ENCODE results near the gene ETF1. TPM values are rescaled to one million over a fixed set of nuclear protein-coding genes. Genes with fewer than 3 reads are reported as not detected.
A peak's percentile ranks its signal among the peaks of the same experiment; 100 is the strongest.

The ETF1 gene
- total RNA-seq, 2 donors from 2014 or later = 106 to 111 TPM

- H3K4me3 Mint-ChIP-seq = peak overlapping the region; percentile 90 to 91
- DNase-seq = no peak
- no peak for ATAC-seq (replicated peaks in 1 of 2)
- H3K4me1 Mint-ChIP-seq (ENCODE audit: low read depth) = peaks cover 31% of the 10 kb centered on the region
- H3K9me3 Mint-ChIP-seq = no peaks in the 10 kb centered on the region
- H3K27me3 Mint-ChIP-seq (ENCODE audit: low read depth) = no peaks in the 10 kb centered on the region
- peaks cover 14 to 20% of the 10 kb centered on the region in 2 donors for H3K36me3 Mint-ChIP-seq (ENCODE audit: insufficient read depth in 2 of 2)
- H3K27ac Mint-ChIP-seq = peak overlapping the region; percentile 39
Measured at GRCh38 chr5:138466125-138466899, 76.7 kb downstream of the ETF1 start.

- H3K36me3 Mint-ChIP-seq (ENCODE audit: insufficient read depth in 2 of 2) = peaks cover 14 to 20% of the 10 kb centered on the region in 2 donors
- H3K9me3 Mint-ChIP-seq = no peaks in the 10 kb centered on the region
- peak within 1 kb of the TSS; percentile 91 to 94 for H3K4me3 Mint-ChIP-seq
- DNase-seq (peak; percentile 92 to 94), ATAC-seq (replicated peaks in 1 of 2) (peak; percentile 60 to 62)
- H3K27ac Mint-ChIP-seq = peak within 1 kb of the TSS; percentile 90
- peaks cover 39% of the 10 kb centered on the region for H3K4me1 Mint-ChIP-seq (ENCODE audit: low read depth)
- H3K27me3 Mint-ChIP-seq (ENCODE audit: low read depth) = no peaks in the 10 kb centered on the region
Measured at GRCh38 chr5:138465261-138466124, 77.5 kb downstream of the ETF1 start, which contains the start of gene EGR1. Gene EGR1 (plus strand): TSS chr5:138465479. CDS start chr5:138465762, 283 bp downstream.

GRCh38 chr5:138464388-138465260 is 78.4 kb downstream of the ETF1 start:
- Mint-ChIP-seq H3K4me3 (peak overlapping the region; percentile 91 to 94), H3K27ac (peak overlapping the region; percentile 90), H3K36me3 (ENCODE audit: insufficient read depth in 2 of 2) (peaks cover 14 to 20% of the 10 kb centered on the region in 2 donors), H3K9me3 (no peaks in the 10 kb centered on the region), H3K27me3 (ENCODE audit: low read depth) (no peaks in the 10 kb centered on the region), H3K4me1 (ENCODE audit: low read depth) (peaks cover 48% of the 10 kb centered on the region)
- peak; percentile 96 to 98 for DNase-seq
- ATAC-seq (replicated peaks in 1 of 2) = peak; percentile 73 to 74

- Mint-ChIP-seq H3K4me3 (peak overlapping the region; percentile 91 to 94), H3K36me3 (ENCODE audit: insufficient read depth in 2 of 2) (peaks cover 14 to 20% of the 10 kb centered on the region in 2 donors), H3K27me3 (ENCODE audit: low read depth) (no peaks in the 10 kb centered on the region), H3K27ac (peak overlapping the region; percentile 90), H3K4me1 (ENCODE audit: low read depth) (peaks cover 54% of the 10 kb centered on the region), H3K9me3 (no peaks in the 10 kb centered on the region)
- DNase-seq (peak; percentile 95 to 97), ATAC-seq (replicated peaks in 1 of 2) (peak; percentile 53 to 56)
Measured at GRCh38 chr5:138464008-138464387, 79.0 kb downstream of the ETF1 start.

GRCh38 chr5:138463419-138464007 is 79.5 kb downstream of the ETF1 start:
- DNase-seq (no peak), ATAC-seq (replicated peaks in 1 of 2) (no peak)
- Mint-ChIP-seq H3K36me3 (ENCODE audit: insufficient read depth in 2 of 2) (peaks cover 14 to 20% of the 10 kb centered on the region in 2 donors), H3K4me3 (peak overlapping the region; percentile 91 to 94), H3K4me1 (ENCODE audit: low read depth) (peaks cover 55% of the 10 kb centered on the region), H3K27ac (no peak overlapping the region), H3K9me3 (no peaks in the 10 kb centered on the region), H3K27me3 (ENCODE audit: low read depth) (no peaks in the 10 kb centered on the region)

- H3K27ac Mint-ChIP-seq = no peak overlapping the region
- H3K4me1 Mint-ChIP-seq (ENCODE audit: low read depth) = peaks cover 46% of the 10 kb centered on the region
- H3K27me3 Mint-ChIP-seq (ENCODE audit: low read depth) = no peaks in the 10 kb centered on the region
- DNase-seq (no peak), ATAC-seq (replicated peaks in 1 of 2) (no peak)
- H3K4me3 Mint-ChIP-seq = peak overlapping the region; percentile 17 to 44
- no peaks in the 10 kb centered on the region for H3K9me3 Mint-ChIP-seq
- H3K36me3 Mint-ChIP-seq (ENCODE audit: insufficient read depth in 2 of 2) = peaks cover 1 to 2% of the 10 kb centered on the region in 2 donors
Measured at GRCh38 chr5:138461343-138462125, 81.5 kb downstream of the ETF1 start.

GRCh38 chr5:138460032-138460693 is 82.9 kb downstream of the ETF1 start:
- peaks cover 44% of the 10 kb centered on the region for H3K4me1 Mint-ChIP-seq (ENCODE audit: low read depth)
- peak overlapping the region; percentile 85 for H3K27ac Mint-ChIP-seq
- peak overlapping the region; percentile 60 to 93 for H3K4me3 Mint-ChIP-seq
- H3K36me3 Mint-ChIP-seq (ENCODE audit: insufficient read depth in 2 of 2) = no peaks in the 10 kb centered on the region
- no peaks in the 10 kb centered on the region for H3K9me3 Mint-ChIP-seq
- ATAC-seq (replicated peaks in 1 of 2) (no peak), DNase-seq (no peak)
- H3K27me3 Mint-ChIP-seq (ENCODE audit: low read depth) = no peaks in the 10 kb centered on the region

- Mint-ChIP-seq H3K27me3 (ENCODE audit: low read depth) (no peaks in the 10 kb centered on the region), H3K4me1 (ENCODE audit: low read depth) (peaks cover 44% of the 10 kb centered on the region), H3K36me3 (ENCODE audit: insufficient read depth in 2 of 2) (no peaks in the 10 kb centered on the region), H3K27ac (peak overlapping the region; percentile 69), H3K9me3 (no peaks in the 10 kb centered on the region), H3K4me3 (peak overlapping the region; percentile 60 to 93)
- DNase-seq (peak; percentile 89 to 91), ATAC-seq (replicated peaks in 1 of 2) (peak; percentile 82 to 83)
Measured at GRCh38 chr5:138459311-138459933, 83.6 kb downstream of the ETF1 start.

GRCh38 chr5:138458856-138459255 is 84.2 kb downstream of the ETF1 start:
- ATAC-seq (replicated peaks in 1 of 2) (peak; percentile 20 to 35), DNase-seq (no peak)
- Mint-ChIP-seq H3K36me3 (ENCODE audit: insufficient read depth in 2 of 2) (no peaks in the 10 kb centered on the region), H3K9me3 (no peaks in the 10 kb centered on the region), H3K27me3 (ENCODE audit: low read depth) (no peaks in the 10 kb centered on the region), H3K27ac (peak overlapping the region; percentile 69), H3K4me3 (peak overlapping the region; percentile 60 to 93), H3K4me1 (ENCODE audit: low read depth) (peaks cover 44% of the 10 kb centered on the region)

GRCh38 chr5:138458384-138458783 is 84.7 kb downstream of the ETF1 start:
- Mint-ChIP-seq H3K9me3 (no peaks in the 10 kb centered on the region), H3K36me3 (ENCODE audit: insufficient read depth in 2 of 2) (no peaks in the 10 kb centered on the region), H3K27me3 (ENCODE audit: low read depth) (no peaks in the 10 kb centered on the region), H3K27ac (no peak overlapping the region), H3K4me3 (peak overlapping the region in 1 of 2 donors; percentile 93), H3K4me1 (ENCODE audit: low read depth) (peaks cover 44% of the 10 kb centered on the region)
- DNase-seq (no peak), ATAC-seq (replicated peaks in 1 of 2) (no peak)
